Smooth muscle cell (in vitro differentiated cells): ENCODE data around the gene PEX14. TPM values are rescaled to one million over a fixed set of nuclear protein-coding genes. Genes with fewer than 3 reads are reported as not detected.

Source experiments
- DNase-seq: peaks from one replicate; lab custom pipeline; 2025; ENCODE audit not compliant: unreplicated experiment; lab: John Stamatoyannopoulos, UW
- H2AFZ ChIP-seq: fragments of 200-600 bp; sonication (generic); 2 replicates; pipeline ENCODE4 v1.6.0; 2016; ENCODE audit warnings: antibody characterized with exemption, low read depth, mild to moderate bottlenecking
- H3F3A ChIP-seq: fragments of 200-600 bp; sonication (generic); 2 replicates; pipeline ENCODE4 v1.6.0; 2017; ENCODE audit warnings: antibody characterized with exemption, low read depth
- H3K27ac ChIP-seq: fragments of 200-600 bp; sonication (generic); 2 replicates; pipeline ENCODE4 v1.5.1; 2016; ENCODE audit warnings: low read depth, mild to moderate bottlenecking
- H3K27me3 ChIP-seq: fragments of 200-600 bp; sonication (generic); 2 replicates; pipeline ENCODE4 v1.6.1; 2016; ENCODE audit warnings: low read depth, mild to moderate bottlenecking
- H3K36me3 ChIP-seq: fragments of 200-600 bp; sonication (generic); 2 replicates; pipeline ENCODE4 v1.5.1; 2016; ENCODE audit warnings: low read depth
- H3K4me1 ChIP-seq: fragments of 200-600 bp; sonication (generic); 2 replicates; pipeline ENCODE4 v1.5.1; 2016; ENCODE audit warnings: low read depth
- H3K4me2 ChIP-seq: fragments of 200-600 bp; sonication (generic); 2 replicates; pipeline ENCODE4 v1.6.0; 2016; ENCODE audit warnings: mild to moderate bottlenecking
- H3K4me3 ChIP-seq: fragments of 200-600 bp; sonication (generic); 2 replicates; pipeline ENCODE4 v1.5.1; 2016; ENCODE audit warnings: mild to moderate bottlenecking
- H3K79me2 ChIP-seq: fragments of 200-600 bp; sonication (generic); 2 replicates; pipeline ENCODE4 v1.6.0; 2016; ENCODE audit warnings: low read depth, mild to moderate bottlenecking
- H3K9ac ChIP-seq: fragments of 200-600 bp; sonication (generic); 2 replicates; pipeline ENCODE4 v1.6.0; 2016; ENCODE audit warnings: low read depth
- H3K9me3 ChIP-seq: fragments of 200-600 bp; sonication (generic); replicated peaks from 2 replicates; pipeline ENCODE4 v1.5.1; 2016; ENCODE audit warnings: low read depth
- H4K20me1 ChIP-seq: fragments of 200-600 bp; sonication (generic); 2 replicates; pipeline ENCODE4 v1.6.0; 2016; ENCODE audit warnings: low read depth
- WGBS: methylation state at CpG from one replicate; pipeline ENCODE4 v1.1.7; 2016; ENCODE audit warnings: low lambda C conversion rate; 5-methylcytosine and 5-hydroxymethylcytosine counted together
- polyA plus RNA-seq: library from polyadenylated mRNA; unstranded; fragments of >200 nt; fragmentation: Nextera tagmentation; extraction: Ambion mirVana; gene quantifications from 2 replicates; pipeline ENCODE4 v1.2.1, GENCODE V29; 2016
- total RNA-seq: library from RNA; depleted of rRNA; stranded (reverse); fragments of >200 nt; gene quantifications from 2 replicates; pipeline ENCODE4 v1.2.3, GENCODE V29; 2014
- TF ChIP-seq, protein P1 (sequence below): fragments of 200-600 bp; sonication (generic); IDR thresholded peaks from 2 replicates; pipeline ENCODE4 v1.5.1; 2017; ENCODE audit warnings: borderline replicate concordance, mild to moderate bottlenecking, antibody characterized with exemption; ENCODE audit not compliant: insufficient read depth, poor library complexity, severe bottlenecking

The PEX14 gene
- total and polyA plus RNA-seq, 2 experiments from 2014 or later, result 14.2 to 15.2 TPM

DNA sequence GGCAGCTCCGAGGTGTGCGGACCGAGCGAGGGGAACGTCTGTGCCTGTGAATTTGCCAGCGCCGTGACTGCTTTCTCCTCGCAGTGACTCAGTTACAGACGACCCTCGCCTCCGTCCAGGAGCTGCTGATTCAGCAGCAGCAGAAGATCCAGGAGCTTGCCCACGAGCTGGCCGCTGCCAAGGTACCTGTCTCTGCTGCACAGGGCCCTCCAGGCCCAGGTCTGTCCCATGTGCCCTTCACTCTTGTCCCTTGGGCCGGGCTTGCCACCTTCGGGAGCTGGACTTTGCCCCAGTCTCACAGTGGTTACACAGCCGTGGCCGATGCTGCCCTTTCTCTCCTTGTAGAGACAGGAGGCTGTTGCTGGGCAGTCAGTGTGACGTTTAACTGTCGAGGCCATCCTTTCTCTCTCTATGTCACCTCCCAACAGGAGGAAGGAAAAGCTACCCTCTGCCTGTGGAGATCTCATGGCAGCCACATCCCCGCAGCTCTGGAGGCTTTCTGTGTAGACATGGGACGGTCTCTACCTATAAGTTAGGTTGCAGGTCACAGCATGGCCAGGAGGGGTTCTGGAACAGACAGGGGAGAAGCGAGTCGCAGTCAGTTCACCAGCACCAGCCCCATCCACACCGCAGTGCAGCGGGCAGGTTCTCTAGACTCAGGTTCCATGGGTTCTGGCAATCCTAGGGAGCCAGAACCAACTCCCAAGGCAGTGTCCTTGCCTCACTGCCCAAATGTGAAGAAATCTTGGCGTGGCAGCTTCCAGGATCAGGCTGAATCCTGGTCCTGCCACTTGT is 149.7 kb downstream of the PEX14 start:
- Histone ChIP-seq H3K4me1 (no peaks in the 10 kb centered on the region), H3K9me3 (no peaks in the 10 kb centered on the region), H3K27ac (no peak overlapping the region), H3K4me3 (no peak overlapping the region), H2AFZ (no peak overlapping the region), H3K9ac (no peak overlapping the region), H4K20me1 (no peaks in the 10 kb centered on the region), H3K4me2 (no peak overlapping the region), H3K36me3 (no peaks in the 10 kb centered on the region), H3K27me3 (no peaks in the 10 kb centered on the region), H3F3A (no peaks in the 10 kb centered on the region), H3K79me2 (no peaks in the 10 kb centered on the region)
- 97% methylated on average over 26 of the region's 26 CpGs for WGBS
- DNase-seq, result no peak
- TF ChIP-seq, protein P1, sequence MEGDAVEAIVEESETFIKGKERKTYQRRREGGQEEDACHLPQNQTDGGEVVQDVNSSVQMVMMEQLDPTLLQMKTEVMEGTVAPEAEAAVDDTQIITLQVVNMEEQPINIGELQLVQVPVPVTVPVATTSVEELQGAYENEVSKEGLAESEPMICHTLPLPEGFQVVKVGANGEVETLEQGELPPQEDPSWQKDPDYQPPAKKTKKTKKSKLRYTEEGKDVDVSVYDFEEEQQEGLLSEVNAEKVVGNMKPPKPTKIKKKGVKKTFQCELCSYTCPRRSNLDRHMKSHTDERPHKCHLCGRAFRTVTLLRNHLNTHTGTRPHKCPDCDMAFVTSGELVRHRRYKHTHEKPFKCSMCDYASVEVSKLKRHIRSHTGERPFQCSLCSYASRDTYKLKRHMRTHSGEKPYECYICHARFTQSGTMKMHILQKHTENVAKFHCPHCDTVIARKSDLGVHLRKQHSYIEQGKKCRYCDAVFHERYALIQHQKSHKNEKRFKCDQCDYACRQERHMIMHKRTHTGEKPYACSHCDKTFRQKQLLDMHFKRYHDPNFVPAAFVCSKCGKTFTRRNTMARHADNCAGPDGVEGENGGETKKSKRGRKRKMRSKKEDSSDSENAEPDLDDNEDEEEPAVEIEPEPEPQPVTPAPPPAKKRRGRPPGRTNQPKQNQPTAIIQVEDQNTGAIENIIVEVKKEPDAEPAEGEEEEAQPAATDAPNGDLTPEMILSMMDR, result no peak

DNA sequence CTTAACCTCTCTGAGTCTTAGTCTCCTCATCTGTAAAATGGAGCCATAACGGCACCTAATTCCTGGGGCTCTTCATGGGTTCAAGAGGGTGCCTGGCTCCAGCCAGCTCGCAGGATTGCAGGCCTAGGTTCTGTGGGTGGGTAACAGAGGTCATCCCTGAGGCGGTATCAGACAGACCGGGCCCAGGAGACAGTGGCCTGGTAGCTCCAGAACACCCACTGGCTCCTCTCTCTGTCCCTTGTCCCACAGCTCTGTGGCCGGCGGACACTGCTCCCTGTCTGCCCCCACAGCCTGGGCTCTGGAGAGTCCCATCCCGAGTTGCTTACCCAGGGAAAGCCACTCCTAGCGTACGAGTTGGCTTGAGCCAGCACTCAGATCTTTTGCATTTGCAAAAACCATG is 150.3 kb downstream of the PEX14 start:
- H3K9ac ChIP-seq, result no peak overlapping the region
- no peaks in the 10 kb centered on the region for H3K4me1 ChIP-seq
- H2AFZ ChIP-seq, result no peak overlapping the region
- H3F3A ChIP-seq, result no peaks in the 10 kb centered on the region
- no peaks in the 10 kb centered on the region for H3K9me3 ChIP-seq
- H3K27me3 ChIP-seq, result no peaks in the 10 kb centered on the region
- no peaks in the 10 kb centered on the region for H3K79me2 ChIP-seq
- no peaks in the 10 kb centered on the region for H4K20me1 ChIP-seq
- 94% methylated on average over 9 of the region's 9 CpGs for WGBS
- no peak overlapping the region for H3K27ac ChIP-seq
- no peak overlapping the region for H3K4me3 ChIP-seq
- no peaks in the 10 kb centered on the region for H3K36me3 ChIP-seq
- DNase-seq, result no peak
- H3K4me2 ChIP-seq, result no peak overlapping the region
- TF ChIP-seq, protein P1, result no peak

DNA sequence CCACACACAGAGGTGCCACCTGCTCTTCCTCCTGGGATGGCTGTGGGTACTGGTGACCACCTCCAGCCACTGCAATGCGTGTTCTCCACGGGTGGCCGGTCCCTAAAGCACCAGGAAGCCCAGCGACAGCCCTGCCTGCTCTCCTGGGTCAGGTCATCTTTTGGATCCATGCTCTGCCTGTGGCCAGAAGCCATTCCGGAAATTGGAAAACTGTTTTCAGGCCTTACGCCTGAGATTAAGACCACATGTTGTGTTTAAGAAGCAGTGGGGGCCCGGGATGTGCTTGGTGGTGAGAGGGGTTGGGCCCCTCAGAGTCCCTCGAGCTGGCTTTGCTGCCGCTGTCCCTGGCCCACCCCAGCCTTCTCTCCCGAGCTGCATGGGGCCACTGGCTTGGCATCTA is 150.8 kb downstream of the PEX14 start:
- no peak overlapping the region for H3K27ac ChIP-seq
- TF ChIP-seq, protein P1, result no peak
- H3K4me1 ChIP-seq, result no peaks in the 10 kb centered on the region
- H3K9me3 ChIP-seq, result no peaks in the 10 kb centered on the region
- H3K27me3 ChIP-seq, result no peaks in the 10 kb centered on the region
- no peak overlapping the region for H3K4me3 ChIP-seq
- no peak overlapping the region for H2AFZ ChIP-seq
- no peaks in the 10 kb centered on the region for H3K79me2 ChIP-seq
- H3K4me2 ChIP-seq, result no peak overlapping the region
- H3K36me3 ChIP-seq, result no peaks in the 10 kb centered on the region
- 85% methylated on average over 10 of the region's 10 CpGs for WGBS
- H3K9ac ChIP-seq, result no peak overlapping the region
- H4K20me1 ChIP-seq, result no peaks in the 10 kb centered on the region
- DNase-seq, result no peak
- no peaks in the 10 kb centered on the region for H3F3A ChIP-seq
